ENCODE measurements around the gene DOCK1. TPM values are rescaled to one million over a fixed set of nuclear protein-coding genes. Genes with fewer than 3 reads are reported as not detected.

Gene DOCK1
- total RNA-seq, 2 experiments from 2014 or later: not detected

DNA sequence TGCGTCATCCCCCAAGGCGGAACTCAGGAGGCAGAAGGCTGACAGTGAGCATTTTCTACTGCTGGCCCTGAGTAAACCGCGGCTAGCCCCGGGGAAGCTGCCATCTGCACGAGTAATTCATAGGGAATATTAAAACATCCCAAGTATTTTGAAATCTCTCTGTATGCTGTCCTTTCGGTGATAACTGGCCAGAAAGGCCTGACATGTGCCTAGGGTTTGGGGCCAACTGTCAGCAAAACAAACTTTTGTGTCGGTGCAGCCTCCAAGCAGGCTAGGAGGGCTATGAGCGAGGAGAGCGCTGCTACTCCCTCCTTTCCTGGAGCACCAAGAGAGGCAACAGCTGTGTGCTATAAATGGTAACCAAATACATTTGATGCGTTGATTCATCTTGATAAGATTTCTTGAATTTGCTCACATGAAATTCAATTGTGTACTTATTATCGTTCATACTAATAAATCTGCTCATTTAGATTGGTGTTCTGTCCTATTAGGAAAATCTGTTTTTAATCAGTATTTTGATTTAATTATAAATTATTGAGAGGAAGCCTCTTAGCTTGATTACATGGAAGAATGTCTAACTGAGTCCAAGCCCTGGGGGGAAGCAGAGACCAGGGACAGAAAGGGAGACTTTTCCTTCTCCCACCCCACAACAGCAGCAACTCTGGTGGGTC lies 519.5 kb downstream of the DOCK1 start:
- intact Hi-C loops (cut with DNase I, micrococcal nuclease): no loop called here
- TF ChIP-seq, protein P1, sequence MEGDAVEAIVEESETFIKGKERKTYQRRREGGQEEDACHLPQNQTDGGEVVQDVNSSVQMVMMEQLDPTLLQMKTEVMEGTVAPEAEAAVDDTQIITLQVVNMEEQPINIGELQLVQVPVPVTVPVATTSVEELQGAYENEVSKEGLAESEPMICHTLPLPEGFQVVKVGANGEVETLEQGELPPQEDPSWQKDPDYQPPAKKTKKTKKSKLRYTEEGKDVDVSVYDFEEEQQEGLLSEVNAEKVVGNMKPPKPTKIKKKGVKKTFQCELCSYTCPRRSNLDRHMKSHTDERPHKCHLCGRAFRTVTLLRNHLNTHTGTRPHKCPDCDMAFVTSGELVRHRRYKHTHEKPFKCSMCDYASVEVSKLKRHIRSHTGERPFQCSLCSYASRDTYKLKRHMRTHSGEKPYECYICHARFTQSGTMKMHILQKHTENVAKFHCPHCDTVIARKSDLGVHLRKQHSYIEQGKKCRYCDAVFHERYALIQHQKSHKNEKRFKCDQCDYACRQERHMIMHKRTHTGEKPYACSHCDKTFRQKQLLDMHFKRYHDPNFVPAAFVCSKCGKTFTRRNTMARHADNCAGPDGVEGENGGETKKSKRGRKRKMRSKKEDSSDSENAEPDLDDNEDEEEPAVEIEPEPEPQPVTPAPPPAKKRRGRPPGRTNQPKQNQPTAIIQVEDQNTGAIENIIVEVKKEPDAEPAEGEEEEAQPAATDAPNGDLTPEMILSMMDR (IDR thresholded peaks at IDR 0.05): no peak
- CTCF ChIA-PET: no interaction called here
- Mint-ChIP-seq H3K4me1 (ENCODE audit: low read depth) (no peaks in the 10 kb centered on the region), H3K27ac (no peak overlapping the region), H3K27me3 (no peaks in the 10 kb centered on the region), H3K36me3 (ENCODE audit: low read depth) (no peaks in the 10 kb centered on the region), H3K4me3 (no peak overlapping the region), H3K9me3 (no peaks in the 10 kb centered on the region)
- no peak for DNase-seq
- Histone ChIP-seq H3K4me1 (ENCODE audit: insufficient read depth, low read length) (no peaks in the 10 kb centered on the region), H3K27ac (ENCODE audit: low read depth in 1 of 2, low read length in 2 of 2) (no peak overlapping the region), H3K4me3 (ENCODE audit: low read length) (no peak overlapping the region), H3K27me3 (ENCODE audit: control insufficient read depth in 1 of 2, insufficient read depth in 2 of 2, low read length in 2 of 2) (no peaks in the 10 kb centered on the region), H3K9me3 (ENCODE audit: control insufficient read depth in 1 of 2, insufficient read depth in 1 of 2, low read length in 2 of 2) (peaks cover 0 to 24% of the 10 kb centered on the region in 2 experiments), H3K36me3 (ENCODE audit: insufficient read depth, low read length) (no peaks in the 10 kb centered on the region)
- POLR2A ChIA-PET: no interaction called here
- no peak for ATAC-seq (ENCODE audit: poor library complexity)

DNA sequence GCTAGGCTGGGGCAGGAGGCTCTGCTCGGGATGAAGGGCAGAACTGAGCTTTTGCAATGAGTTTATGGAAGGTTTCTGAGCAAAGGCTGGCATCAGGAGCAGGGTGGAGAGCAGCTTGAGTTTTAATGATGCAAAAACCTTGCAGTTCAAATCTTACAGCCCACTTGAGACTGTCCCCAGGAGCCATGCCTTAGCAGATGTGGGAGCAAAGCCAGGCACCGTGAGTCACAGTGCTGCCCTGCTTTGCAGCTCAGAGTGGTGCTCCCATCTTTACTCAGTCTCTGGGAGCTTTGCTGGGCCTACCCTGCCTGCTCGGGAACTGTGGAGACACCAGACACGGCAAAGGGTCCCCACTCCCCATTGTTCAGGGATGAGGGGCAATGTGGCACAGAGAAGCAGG lies 521.5 kb downstream of the DOCK1 start:
- Mint-ChIP-seq H3K9me3 (no peaks in the 10 kb centered on the region), H3K4me1 (ENCODE audit: low read depth) (no peaks in the 10 kb centered on the region), H3K27me3 (no peaks in the 10 kb centered on the region), H3K27ac (no peak overlapping the region), H3K36me3 (ENCODE audit: low read depth) (no peaks in the 10 kb centered on the region), H3K4me3 (no peak overlapping the region)
- ATAC-seq (ENCODE audit: poor library complexity) (no peak), DNase-seq (no peak)
- ChIA-PET POLR2A (no interaction called here), CTCF (no interaction called here)
- Histone ChIP-seq H3K27me3 (ENCODE audit: control insufficient read depth in 1 of 2, insufficient read depth in 2 of 2, low read length in 2 of 2) (no peaks in the 10 kb centered on the region), H3K27ac (ENCODE audit: low read depth in 1 of 2, low read length in 2 of 2) (no peak overlapping the region), H3K9me3 (ENCODE audit: control insufficient read depth in 1 of 2, insufficient read depth in 1 of 2, low read length in 2 of 2) (peaks cover 0 to 38% of the 10 kb centered on the region in 2 experiments), H3K4me3 (ENCODE audit: low read length) (no peak overlapping the region), H3K4me1 (ENCODE audit: insufficient read depth, low read length) (no peaks in the 10 kb centered on the region), H3K36me3 (ENCODE audit: insufficient read depth, low read length) (no peaks in the 10 kb centered on the region)
- TF ChIP-seq, protein P1 (IDR thresholded peaks at IDR 0.05): no peak
- intact Hi-C loops (cut with DNase I, micrococcal nuclease): no loop called here

DNA sequence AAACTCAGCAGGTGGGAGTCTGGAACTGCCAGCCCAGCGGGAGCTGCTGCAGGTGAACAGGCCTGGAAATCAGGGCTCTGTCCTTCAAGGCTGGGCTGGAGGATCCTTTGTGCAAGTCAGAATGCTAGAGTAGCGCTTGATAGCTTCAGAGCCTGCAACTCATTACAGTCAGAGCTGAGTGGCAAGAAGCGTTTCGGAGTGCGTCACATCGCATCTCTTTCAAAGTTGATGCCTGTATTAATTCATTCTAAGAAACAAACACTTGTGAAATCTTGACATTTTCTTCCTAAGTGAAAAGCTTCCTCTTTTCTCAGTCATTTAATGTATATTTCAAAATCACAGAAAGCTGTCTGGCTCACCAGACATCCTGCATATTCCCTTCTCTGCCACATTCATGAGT lies 522.7 kb downstream of the DOCK1 start:
- ChIA-PET POLR2A (no interaction called here), CTCF (no interaction called here)
- H3K27ac ChIP-seq (ENCODE audit: low read depth in 1 of 2, low read length in 2 of 2): no peak overlapping the region
- Mint-ChIP-seq H3K27ac (no peak overlapping the region), H3K9me3 (no peaks in the 10 kb centered on the region), H3K4me1 (ENCODE audit: low read depth) (no peaks in the 10 kb centered on the region), H3K36me3 (ENCODE audit: low read depth) (no peaks in the 10 kb centered on the region), H3K27me3 (no peaks in the 10 kb centered on the region), H3K4me3 (no peak overlapping the region)
- no peak overlapping the region for H3K4me3 ChIP-seq (ENCODE audit: low read length)
- no peaks in the 10 kb centered on the region for H3K36me3 ChIP-seq (ENCODE audit: insufficient read depth, low read length)
- peaks cover 0 to 40% of the 10 kb centered on the region in 2 experiments for H3K9me3 ChIP-seq (ENCODE audit: control insufficient read depth in 1 of 2, insufficient read depth in 1 of 2, low read length in 2 of 2)
- DNase-seq (no peak), ATAC-seq (ENCODE audit: poor library complexity) (no peak)
- TF ChIP-seq, protein P1 (IDR thresholded peaks at IDR 0.05): no peak
- no peaks in the 10 kb centered on the region for H3K4me1 ChIP-seq (ENCODE audit: insufficient read depth, low read length)
- intact Hi-C loops (cut with DNase I, micrococcal nuclease): no loop called here
- H3K27me3 ChIP-seq (ENCODE audit: control insufficient read depth in 1 of 2, insufficient read depth in 2 of 2, low read length in 2 of 2): no peaks in the 10 kb centered on the region
